Duodenal mucosa (tissue), 2 donors: ENCODE measurements around the gene NUDT1.
"Not testable (repeated sequence)": the region's sequence is repeated elsewhere in the genome, so short reads cannot be mapped to it uniquely, and the experiment has no call there.

ENCODE experiments used
- H3K27ac ChIP-seq: one replicate; pipeline ENCODE4 v1.7.0; 2013; ENCODE audit warnings: low read depth, low read length
- H3K27me3 ChIP-seq, 2 donors: one replicate each; pipeline ENCODE4 v1.7.0; 2013; ENCODE audit warnings: low read length in 2 of 2, control low read depth in 1 of 2; ENCODE audit not compliant: insufficient read depth in 2 of 2, control insufficient read depth in 1 of 2
- H3K36me3 ChIP-seq, 2 donors: one replicate each; pipeline ENCODE4 v1.7.0; 2013; ENCODE audit warnings: low read length in 2 of 2, control low read depth in 1 of 2; ENCODE audit not compliant: insufficient read depth in 2 of 2, control insufficient read depth in 1 of 2
- H3K4me1 ChIP-seq, 2 donors: one replicate each; pipeline ENCODE4 v1.7.0; 2013; ENCODE audit warnings: low read length in 2 of 2, control low read depth in 1 of 2; ENCODE audit not compliant: insufficient read depth in 2 of 2, control insufficient read depth in 1 of 2
- H3K4me3 ChIP-seq, 2 donors: one replicate each; pipeline ENCODE4 v1.7.0; 2013; ENCODE audit warnings: low read length in 2 of 2, low read depth in 1 of 2
- H3K9ac ChIP-seq, 2 donors: one replicate each; pipeline ENCODE4 v1.7.0; 2013; ENCODE audit warnings: low read length in 2 of 2, low read depth in 1 of 2
- H3K9me3 ChIP-seq, 2 donors: one replicate each; pipeline ENCODE4 v1.7.0; 2013; ENCODE audit warnings: low read length in 2 of 2, control low read depth in 1 of 2; ENCODE audit not compliant: control insufficient read depth in 1 of 2

The NUDT1 gene

GRCh38 chr7:2264158-2264557, 22.1 kb downstream of the NUDT1 start:
- H3K27me3 ChIP-seq = no peaks in the 10 kb centered on the region
- no peaks in the 10 kb centered on the region for H3K9me3 ChIP-seq
- H3K4me1 ChIP-seq = no peaks in the 10 kb centered on the region
- H3K36me3 ChIP-seq = peaks cover 7 to 17% of the 10 kb centered on the region in 2 donors
- H3K27ac ChIP-seq = no peak overlapping the region
- H3K4me3 ChIP-seq = no peak overlapping the region
- H3K9ac ChIP-seq = no peak overlapping the region

GRCh38 chr7:2266911-2267310, 24.9 kb downstream of the NUDT1 start:
- Histone ChIP-seq H3K36me3 (peaks cover 15 to 16% of the 10 kb centered on the region in 2 donors), H3K27ac (no peak overlapping the region), H3K27me3 (no peaks in the 10 kb centered on the region), H3K9ac (no peak overlapping the region), H3K4me3 (no peak overlapping the region), H3K9me3 (no peaks in the 10 kb centered on the region), H3K4me1 (no peaks in the 10 kb centered on the region)

GRCh38 chr7:2269089-2269990, 27.3 kb downstream of the NUDT1 start:
- peaks cover 10 to 11% of the 10 kb centered on the region in 2 donors for H3K36me3 ChIP-seq
- H3K27ac ChIP-seq, H3K4me1 ChIP-seq, H3K4me3 ChIP-seq, H3K27me3 ChIP-seq, H3K9ac ChIP-seq, H3K9me3 ChIP-seq: not testable (repeated sequence)

GRCh38 chr7:2269991-2270460, 28.0 kb downstream of the NUDT1 start:
- Histone ChIP-seq H3K27ac (no peak overlapping the region), H3K4me1 (no peaks in the 10 kb centered on the region), H3K4me3 (no peak overlapping the region), H3K9ac (no peak overlapping the region), H3K36me3 (peaks cover 16% of the 10 kb centered on the region in 2 donors), H3K9me3 (no peaks in the 10 kb centered on the region), H3K27me3 (no peaks in the 10 kb centered on the region)

GRCh38 chr7:2270495-2270894, 28.5 kb downstream of the NUDT1 start:
- Histone ChIP-seq H3K9me3 (no peaks in the 10 kb centered on the region), H3K27me3 (no peaks in the 10 kb centered on the region), H3K4me1 (no peaks in the 10 kb centered on the region), H3K36me3 (peaks cover 16 to 17% of the 10 kb centered on the region in 2 donors), H3K27ac (no peak overlapping the region), H3K4me3 (no peak overlapping the region), H3K9ac (no peak overlapping the region)

GRCh38 chr7:2271273-2272026, 29.4 kb downstream of the NUDT1 start:
- peaks cover 16 to 17% of the 10 kb centered on the region in 2 donors for H3K36me3 ChIP-seq
- no peaks in the 10 kb centered on the region for H3K9me3 ChIP-seq
- no peak overlapping the region for H3K4me3 ChIP-seq
- H3K27me3 ChIP-seq = no peaks in the 10 kb centered on the region
- no peak overlapping the region for H3K27ac ChIP-seq
- H3K4me1 ChIP-seq = no peaks in the 10 kb centered on the region
- no peak overlapping the region for H3K9ac ChIP-seq

GRCh38 chr7:2272031-2272430, 30.0 kb downstream of the NUDT1 start:
- Histone ChIP-seq H3K27me3 (no peaks in the 10 kb centered on the region), H3K27ac (no peak overlapping the region), H3K4me1 (no peaks in the 10 kb centered on the region), H3K36me3 (peaks cover 16 to 17% of the 10 kb centered on the region in 2 donors), H3K4me3 (no peak overlapping the region), H3K9me3 (no peaks in the 10 kb centered on the region), H3K9ac (no peak overlapping the region)

- Histone ChIP-seq H3K9ac (no peak overlapping the region), H3K27me3 (no peaks in the 10 kb centered on the region), H3K9me3 (no peaks in the 10 kb centered on the region), H3K36me3 (peaks cover 16 to 24% of the 10 kb centered on the region in 2 donors), H3K4me1 (no peaks in the 10 kb centered on the region), H3K27ac (no peak overlapping the region), H3K4me3 (no peak overlapping the region)
Observed at GRCh38 chr7:2273866-2274265, 31.8 kb downstream of the NUDT1 start.

- no peaks in the 10 kb centered on the region for H3K27me3 ChIP-seq
- no peak overlapping the region for H3K9ac ChIP-seq
- peaks cover under 1 to 4% of the 10 kb centered on the region in 2 donors for H3K4me1 ChIP-seq
- peaks cover 16 to 24% of the 10 kb centered on the region in 2 donors for H3K36me3 ChIP-seq
- no peaks in the 10 kb centered on the region for H3K9me3 ChIP-seq
- H3K27ac ChIP-seq = no peak overlapping the region
- H3K4me3 ChIP-seq = no peak overlapping the region
Observed at GRCh38 chr7:2274666-2275065, 32.6 kb downstream of the NUDT1 start.

GRCh38 chr7:2275101-2275500, 33.1 kb downstream of the NUDT1 start:
- no peak overlapping the region for H3K9ac ChIP-seq
- H3K27me3 ChIP-seq = no peaks in the 10 kb centered on the region
- H3K36me3 ChIP-seq = peaks cover 16 to 24% of the 10 kb centered on the region in 2 donors
- no peaks in the 10 kb centered on the region for H3K9me3 ChIP-seq
- H3K4me3 ChIP-seq = no peak overlapping the region
- H3K27ac ChIP-seq = no peak overlapping the region
- peaks cover 5 to 8% of the 10 kb centered on the region in 2 donors for H3K4me1 ChIP-seq
